ENCODE measurements around the gene CTDSPL. TPM values are rescaled to one million over a fixed set of nuclear protein-coding genes. Genes with fewer than 3 reads are reported as not detected.

Gene CTDSPL
- total RNA-seq, 2 donors from 2014 or later: 27.8 to 30.7 TPM

GRCh38 chr3:38008191-38008701 lies 146.6 kb downstream of the CTDSPL start:
- Mint-ChIP-seq H3K4me1 (peaks cover 17% of the 10 kb centered on the region), H3K9me3 (no peaks in the 10 kb centered on the region), H3K27me3 (ENCODE audit: insufficient read depth) (no peaks in the 10 kb centered on the region), H3K27ac (no peak overlapping the region), H3K36me3 (ENCODE audit: low read depth) (peaks cover 40% of the 10 kb centered on the region), H3K4me3 (no peak overlapping the region)
- TF ChIP-seq CTCF (conservative IDR thresholded peaks at IDR 0.05): no peak
- no peaks in the 10 kb centered on the region for H3K4me1 ChIP-seq (ENCODE audit: control insufficient read depth, insufficient read depth, low read length)
- no peak overlapping the region for H3K27ac ChIP-seq (ENCODE audit: low read depth, low read length)
- DNase-seq: no peak
- WGBS, 2 experiments (ENCODE audit: insufficient coverage in 1 of 2, insufficient read length in 1 of 2): 93 to 95% methylated on average over 18 to 19 of the region's 19 CpGs
- no peak overlapping the region for H3K4me3 ChIP-seq (ENCODE audit: low read length)
- H3K9me3 ChIP-seq (ENCODE audit: control insufficient read depth, low read length): no peaks in the 10 kb centered on the region
- no peak overlapping the region for H3K9ac ChIP-seq (ENCODE audit: extremely low read depth, low read length, poor library complexity, severe bottlenecking)
- H3K27me3 ChIP-seq (ENCODE audit: control insufficient read depth, insufficient read depth, low read length, poor library complexity, severe bottlenecking): no peaks in the 10 kb centered on the region
- peaks cover 10% of the 10 kb centered on the region for H3K36me3 ChIP-seq (ENCODE audit: control insufficient read depth, insufficient read depth, low read length)

GRCh38 chr3:38008971-38009580 lies 147.4 kb downstream of the CTDSPL start:
- H3K27ac ChIP-seq (ENCODE audit: low read depth, low read length): no peak overlapping the region
- H3K9ac ChIP-seq (ENCODE audit: extremely low read depth, low read length, poor library complexity, severe bottlenecking): no peak overlapping the region
- no peak overlapping the region for H3K4me3 ChIP-seq (ENCODE audit: low read length)
- TF ChIP-seq CTCF (conservative IDR thresholded peaks at IDR 0.05): no peak
- Mint-ChIP-seq H3K27me3 (ENCODE audit: insufficient read depth) (no peaks in the 10 kb centered on the region), H3K27ac (no peak overlapping the region), H3K4me1 (peaks cover 15% of the 10 kb centered on the region), H3K4me3 (no peak overlapping the region), H3K36me3 (ENCODE audit: low read depth) (peaks cover 48% of the 10 kb centered on the region), H3K9me3 (no peaks in the 10 kb centered on the region)
- no peaks in the 10 kb centered on the region for H3K9me3 ChIP-seq (ENCODE audit: control insufficient read depth, low read length)
- H3K4me1 ChIP-seq (ENCODE audit: control insufficient read depth, insufficient read depth, low read length): no peaks in the 10 kb centered on the region
- DNase-seq: no peak
- 93 to 95% methylated on average over 9 to 16 of the region's 16 CpGs for WGBS, 2 experiments (ENCODE audit: insufficient coverage in 1 of 2, insufficient read length in 1 of 2)
- H3K27me3 ChIP-seq (ENCODE audit: control insufficient read depth, insufficient read depth, low read length, poor library complexity, severe bottlenecking): no peaks in the 10 kb centered on the region
- H3K36me3 ChIP-seq (ENCODE audit: control insufficient read depth, insufficient read depth, low read length): peaks cover 18% of the 10 kb centered on the region

GRCh38 chr3:38009807-38010591 lies 148.3 kb downstream of the CTDSPL start:
- H3K9me3 ChIP-seq (ENCODE audit: control insufficient read depth, low read length): no peaks in the 10 kb centered on the region
- Mint-ChIP-seq H3K9me3 (no peaks in the 10 kb centered on the region), H3K4me3 (no peak overlapping the region), H3K27me3 (ENCODE audit: insufficient read depth) (no peaks in the 10 kb centered on the region), H3K4me1 (peaks cover 9% of the 10 kb centered on the region), H3K36me3 (ENCODE audit: low read depth) (peaks cover 51% of the 10 kb centered on the region), H3K27ac (no peak overlapping the region)
- WGBS, 2 experiments (ENCODE audit: insufficient coverage in 1 of 2, insufficient read length in 1 of 2): 94 to 96% methylated on average over 16 to 27 of the region's 27 CpGs
- H3K4me1 ChIP-seq (ENCODE audit: control insufficient read depth, insufficient read depth, low read length): no peaks in the 10 kb centered on the region
- H3K27me3 ChIP-seq (ENCODE audit: control insufficient read depth, insufficient read depth, low read length, poor library complexity, severe bottlenecking): no peaks in the 10 kb centered on the region
- H3K9ac ChIP-seq (ENCODE audit: extremely low read depth, low read length, poor library complexity, severe bottlenecking): no peak overlapping the region
- no peak for DNase-seq
- H3K36me3 ChIP-seq (ENCODE audit: control insufficient read depth, insufficient read depth, low read length): peaks cover 27% of the 10 kb centered on the region
- TF ChIP-seq CTCF (conservative IDR thresholded peaks at IDR 0.05): no peak
- no peak overlapping the region for H3K27ac ChIP-seq (ENCODE audit: low read depth, low read length)
- no peak overlapping the region for H3K4me3 ChIP-seq (ENCODE audit: low read length)

Data from endodermal cell (in vitro differentiated cells).